ENCODE data around the gene RABGAP1L.
"Not testable (repeated sequence)": the region's sequence is repeated elsewhere in the genome, so short reads cannot be mapped to it uniquely, and the experiment has no call there.

Gene RABGAP1L

GRCh38 chr1:175044591-175044990, 885.3 kb downstream of the RABGAP1L start:
- not testable (repeated sequence) for DNase-seq (ENCODE audit: low spot score)
